ACC112 (cell line): Measurements from ENCODE around the gene SMCO4.
"Not testable (repeated sequence)": the region's sequence is repeated elsewhere in the genome, so short reads cannot be mapped to it uniquely, and the experiment has no call there.

Source experiments
- H2AFZ ChIP-seq: fragments of 200-600 bp; sonication (generic); one replicate; pipeline ENCODE4 v1.6.0; 2017; ENCODE audit warnings: antibody characterized with exemption, low read length; ENCODE audit not compliant: unreplicated experiment
- H3K27ac ChIP-seq: fragments of 200-600 bp; sonication (generic); 2 replicates; pipeline ENCODE4 v1.5.1; 2014; ENCODE audit warnings: low read depth, mild to moderate bottlenecking, antibody characterized with exemption, low read length, moderate library complexity
- H3K27me3 ChIP-seq: fragments of 200-600 bp; sonication (generic); 2 replicates; pipeline ENCODE4 v1.6.1; 2014; ENCODE audit warnings: mild to moderate bottlenecking, antibody characterized with exemption, low read length, moderate library complexity, mixed read lengths; ENCODE audit not compliant: insufficient read depth
- H3K36me3 ChIP-seq: fragments of 200-600 bp; sonication (generic); 2 replicates; pipeline ENCODE4 v1.6.1; 2016; ENCODE audit warnings: mild to moderate bottlenecking, antibody characterized with exemption, low read length, moderate library complexity, mixed read lengths; ENCODE audit not compliant: insufficient read depth
- H3K4me1 ChIP-seq: fragments of 200-600 bp; sonication (generic); one replicate; pipeline ENCODE4 v1.6.1; 2016; ENCODE audit warnings: low read length, mixed read lengths; ENCODE audit not compliant: insufficient read depth, unreplicated experiment, control insufficient read depth
- H3K4me3 ChIP-seq: fragments of 200-600 bp; sonication (generic); 2 replicates; pipeline ENCODE4 v1.5.1; 2014; ENCODE audit warnings: mild to moderate bottlenecking, low read depth, low read length
- H3K79me2 ChIP-seq: fragments of 200-600 bp; sonication (generic); one replicate; pipeline ENCODE4 v1.6.0; 2016; ENCODE audit warnings: low read length; ENCODE audit not compliant: control insufficient read depth, unreplicated experiment, insufficient read depth

The SMCO4 gene

GRCh38 chr11:93540896-93541553 lies 2.2 kb downstream of the SMCO4 start:
- Histone ChIP-seq H3K4me1 (peaks cover 18% of the 10 kb centered on the region), H3K4me3 (no peak overlapping the region), H3K36me3 (no peaks in the 10 kb centered on the region), H3K27me3 (peaks cover 5% of the 10 kb centered on the region), H2AFZ (no peak overlapping the region), H3K79me2 (peaks cover 6% of the 10 kb centered on the region), H3K27ac (no peak overlapping the region)

DNA sequence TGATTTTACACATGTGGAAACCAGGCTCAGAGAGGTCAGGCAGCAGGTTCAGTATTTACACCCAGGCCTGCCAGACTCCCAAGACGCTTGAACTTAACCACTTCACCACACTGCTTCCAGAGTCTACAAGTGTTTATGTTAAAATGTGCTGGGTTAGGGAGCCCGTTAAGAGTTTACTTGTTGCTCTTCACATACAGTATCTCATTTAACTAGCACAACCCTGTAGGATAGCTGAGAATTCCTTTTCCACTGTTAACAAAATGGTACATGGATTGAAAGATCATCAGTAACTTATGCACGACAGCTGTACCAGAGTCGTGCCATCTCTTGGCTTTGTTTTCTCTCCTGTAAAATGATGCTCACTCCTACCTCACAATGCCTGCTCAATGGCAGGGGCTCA lies 2.9 kb downstream of the SMCO4 start:
- H3K4me3 ChIP-seq = no peak overlapping the region
- no peak overlapping the region for H2AFZ ChIP-seq
- peaks cover 18% of the 10 kb centered on the region for H3K4me1 ChIP-seq
- no peak overlapping the region for H3K27ac ChIP-seq
- peaks cover 6% of the 10 kb centered on the region for H3K79me2 ChIP-seq
- H3K36me3 ChIP-seq = no peaks in the 10 kb centered on the region
- no peaks in the 10 kb centered on the region for H3K27me3 ChIP-seq

- Histone ChIP-seq H3K4me1 (peaks cover 13% of the 10 kb centered on the region), H3K79me2 (peaks cover 6% of the 10 kb centered on the region), H3K4me3 (no peak overlapping the region)
Measured at GRCh38 chr11:93537767-93538261, 5.4 kb downstream of the SMCO4 start.

DNA sequence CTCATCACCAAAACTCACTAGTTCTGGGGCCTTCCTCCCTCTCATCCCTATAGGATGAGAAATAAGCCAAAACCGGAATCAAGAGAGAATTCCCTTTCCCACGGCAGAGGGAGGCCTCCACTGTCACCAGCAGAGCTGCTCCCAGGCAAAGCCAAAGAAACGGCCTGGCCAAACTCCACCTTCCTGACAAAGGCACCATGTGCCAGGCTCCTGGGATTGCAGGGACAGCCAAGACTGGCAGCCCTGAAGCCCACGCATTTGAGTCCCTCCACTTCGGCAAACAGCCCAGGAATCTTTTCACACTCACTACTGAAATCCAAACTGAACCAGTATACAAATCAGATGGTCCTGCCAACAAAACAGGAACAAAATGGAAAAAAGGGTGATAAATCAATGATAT lies 6.1 kb downstream of the SMCO4 start:
- peaks cover 12% of the 10 kb centered on the region for H3K4me1 ChIP-seq
- H3K79me2 ChIP-seq = peaks cover 6% of the 10 kb centered on the region
- no peak overlapping the region for H3K4me3 ChIP-seq
- H3K36me3 ChIP-seq = no peaks in the 10 kb centered on the region
- no peak overlapping the region for H3K27ac ChIP-seq
- no peaks in the 10 kb centered on the region for H3K27me3 ChIP-seq
- no peak overlapping the region for H2AFZ ChIP-seq

More at GRCh38 chr11:93537767-93538261, 5.4 kb downstream of the SMCO4 start:
- H3K27ac ChIP-seq = no peak overlapping the region
- no peaks in the 10 kb centered on the region for H3K36me3 ChIP-seq
- no peak overlapping the region for H2AFZ ChIP-seq
- H3K27me3 ChIP-seq = no peaks in the 10 kb centered on the region

GRCh38 chr11:93536101-93536861 lies 6.9 kb downstream of the SMCO4 start:
- Histone ChIP-seq H3K4me1 (peaks cover 9% of the 10 kb centered on the region), H2AFZ (no peak overlapping the region), H3K79me2 (peaks cover 6% of the 10 kb centered on the region), H3K27me3 (no peaks in the 10 kb centered on the region), H3K36me3 (no peaks in the 10 kb centered on the region), H3K27ac (no peak overlapping the region), H3K4me3 (no peak overlapping the region)

- not testable (repeated sequence) for H3K4me3 ChIP-seq, H3K27me3 ChIP-seq, H3K27ac ChIP-seq, H3K36me3 ChIP-seq, H2AFZ ChIP-seq, H3K79me2 ChIP-seq
- peaks cover 10% of the 10 kb centered on the region for H3K4me1 ChIP-seq
Measured at GRCh38 chr11:93535578-93535977, 7.6 kb downstream of the SMCO4 start.

GRCh38 chr11:93532806-93533205 lies 10.4 kb downstream of the SMCO4 start:
- H3K36me3 ChIP-seq = no peaks in the 10 kb centered on the region
- no peak overlapping the region for H3K27ac ChIP-seq
- no peak overlapping the region for H2AFZ ChIP-seq
- H3K4me1 ChIP-seq = peaks cover 30% of the 10 kb centered on the region
- no peaks in the 10 kb centered on the region for H3K79me2 ChIP-seq
- no peak overlapping the region for H3K4me3 ChIP-seq
- H3K27me3 ChIP-seq = no peaks in the 10 kb centered on the region

GRCh38 chr11:93532281-93532789 lies 10.9 kb downstream of the SMCO4 start:
- no peaks in the 10 kb centered on the region for H3K27me3 ChIP-seq
- H3K27ac ChIP-seq = no peak overlapping the region
- H3K36me3 ChIP-seq = no peaks in the 10 kb centered on the region
- H3K4me3 ChIP-seq = no peak overlapping the region
- no peaks in the 10 kb centered on the region for H3K79me2 ChIP-seq
- H3K4me1 ChIP-seq = peaks cover 25% of the 10 kb centered on the region
- no peak overlapping the region for H2AFZ ChIP-seq

GRCh38 chr11:93530468-93530826 lies 12.7 kb downstream of the SMCO4 start:
- Histone ChIP-seq H3K36me3 (no peaks in the 10 kb centered on the region), H3K27ac (peak overlapping the region; percentile 45; the same call in 1 of the 2 replicates), H3K79me2 (no peaks in the 10 kb centered on the region), H3K4me3 (no peak overlapping the region), H3K27me3 (no peaks in the 10 kb centered on the region), H2AFZ (no peak overlapping the region), H3K4me1 (peaks cover 35% of the 10 kb centered on the region)

- H3K4me1 ChIP-seq = peaks cover 40% of the 10 kb centered on the region
- H3K27ac ChIP-seq = peak overlapping the region; percentile 45
- H3K79me2 ChIP-seq = peaks cover 2% of the 10 kb centered on the region
Measured at GRCh38 chr11:93529707-93530467, 13.3 kb downstream of the SMCO4 start.

More at GRCh38 chr11:93529707-93530467, 13.3 kb downstream of the SMCO4 start:
- Histone ChIP-seq H3K36me3 (no peaks in the 10 kb centered on the region), H3K4me3 (no peak overlapping the region), H3K27me3 (no peaks in the 10 kb centered on the region), H2AFZ (peak overlapping the region; percentile 87)
